ENCODE results near the gene DHX8.

GRCh38 chr17:43490621-43491020, 6.8 kb downstream of the DHX8 start:
- TF ChIP-seq EP300 (IDR thresholded peaks at IDR 0.05) (no peak), POLR2AphosphoS5 (IDR thresholded peaks at IDR 0.05) (no peak)

Data from esophagus muscularis mucosa (tissue), 3 donors.